Heart right ventricle (tissue), 16 donors: ENCODE measurements around the gene PVR. TPM values are rescaled to one million over a fixed set of nuclear protein-coding genes. Genes with fewer than 3 reads are reported as not detected.
A peak's percentile ranks its signal among the peaks of the same experiment; 100 is the strongest.

ENCODE experiments used
- ATAC-seq, 8 donors: fragments of 200-7000 bp; cut with Tn5 transposase; one replicate each; pipeline ENCODE4 v1.9.1; 2020; ENCODE audit warnings: mild to moderate bottlenecking in 8 of 8, moderate library complexity in 8 of 8, moderate number of reproducible peaks in 1 of 8
- DNase-seq, 2 donors: peaks; one replicate each; pipeline ENCODE4 v3.0.0-alpha.2; 2020
- H3K27ac ChIP-seq, 10 donors: fragments of 200-600 bp; sonication (generic) in 2 of 10; one replicate each; pipeline versions ENCODE4 v1.5.0 to v1.8.0; 2020 to 2022; ENCODE audit warnings: mild to moderate bottlenecking in 3 of 10
- H3K27me3 ChIP-seq, 7 donors: fragments of 200-600 bp; one replicate each; pipeline ENCODE4 v1.8.0; 2021 to 2022; ENCODE audit warnings: mild to moderate bottlenecking in 2 of 7
- H3K36me3 ChIP-seq, 9 donors: fragments of 200-600 bp; sonication (generic) in 1 of 9; one replicate each; pipeline versions ENCODE4 v1.5.0 to v1.8.0; 2020 to 2022; ENCODE audit warnings: mild to moderate bottlenecking in 2 of 9
- H3K4me1 ChIP-seq, 9 donors: fragments of 200-600 bp; sonication (generic) in 1 of 9; one replicate each; pipeline versions ENCODE4 v1.5.0 to v1.8.0; 2020 to 2022; ENCODE audit warnings: mild to moderate bottlenecking in 4 of 9
- H3K4me3 ChIP-seq, 10 donors: fragments of 200-600 bp; sonication (generic) in 2 of 10; one replicate each; pipeline versions ENCODE4 v1.5.0 to v1.8.0; 2020 to 2022; ENCODE audit warnings: mild to moderate bottlenecking in 7 of 10, moderate library complexity in 2 of 10
- H3K9me3 ChIP-seq, 11 donors: fragments of 200-600 bp in 10 of 11; sonication (generic) in 2 of 11; one replicate each; pipeline versions ENCODE4 v1.5.0 to v1.8.0; 2013 to 2022; ENCODE audit warnings: mild to moderate bottlenecking in 2 of 11, control low read depth in 1 of 11, moderate library complexity in 1 of 11
- CTCF ChIP-seq, 9 donors: fragments of 200-600 bp; sonication (generic) in 2 of 9; IDR thresholded peaks; one replicate each; pipeline versions ENCODE4 v1.5.0 to v1.8.0; 2021 to 2022; ENCODE audit warnings: antibody characterized with exemption in 9 of 9, mild to moderate bottlenecking in 5 of 9, moderate library complexity in 1 of 9
- WGBS, 2 donors: extraction: QIAGEN DNeasy Blood & Tissue Kit; methylation state at CpG; one replicate each; pipeline ENCODE4 v1.1.7; 2013; ENCODE audit warnings: inconsistent platforms in 1 of 2; 5-methylcytosine and 5-hydroxymethylcytosine counted together
- intact Hi-C, 10 donors: fragments of 100-400 bp; cut with DNase I; formaldehyde crosslinking; loops; one replicate each; pipeline versions ENCODE4 v1.11.1 to v1.14.2; 2022
- polyA plus RNA-seq, 2 donors: library from polyadenylated mRNA; stranded (reverse); fragments of 200-250 nt; gene quantifications; one replicate each; pipeline ENCODE4 v1.2.3, GENCODE V29; 2013
- total RNA-seq, 10 donors: library from RNA; stranded (reverse); fragmentation: NEBNext Ultra II Directional in 3 of 10; extraction: Animal tissue kit (Norgen Biotek cat#: 25700) in 3 of 10; gene quantifications; one replicate each; pipeline versions ENCODE4 v1.2.1 to v1.2.4, GENCODE V29; 2021 to 2023
- donor health status: Arrhythmogenic right ventricular cardiomyopathy.
- donor health status: ischemic (EF 13 %, LVEDD 7.1; RV severe dilation, severe dysfunction).
- donor health status: healthy with polysubstance abuse.
- donor health status: DM: no; HTN: yes; CAD: no.
- donor health status: DM: no; HTN: no; CAD: no.
- donor health status: ischemic (EF 25% LVEDD 6.9; RV normal size, moderate dysfunction).
- donor health status: ischemic (EF 25% LVEDD 5.7; RV mildly dilated, moderate dysfunction).
- donor health status: healthy.
- donor health status: DM: yes; HTN: yes; CAD: no.
- donor health status: Ischemic cardiomyopathy.
- donor health status: ischemic (EF 35%, LVEDD 5.7; RV mildly dilated, moderate dysfunction).
- donor health status: nonischemic (EF 11% LVEDD 7.7; RV severe dilation, severe dysfunction).
- donor health status: DM: yes; HTN: yes; CAD: no.
- donor health status: PGD.
- donor health status: ischemic (EF 29% LVEDD 5.4; RV normal size, mild dysfunction).
- donor health status: nonischemic (EF 23%, LVEDD 6.1; RV moderate dilation, normal function).

The PVR gene
- total and polyA plus RNA-seq, 12 donors: 38.3 to 108 (median 43.4) TPM

- Histone ChIP-seq H3K4me3 (no peak overlapping the region), H3K4me1 (no peaks in the 10 kb centered on the region), H3K36me3 (peaks cover 0 to 67% (median 42%) of the 10 kb centered on the region in 9 donors), H3K27ac (no peak overlapping the region), H3K9me3 (no peaks in the 10 kb centered on the region), H3K27me3 (no peaks in the 10 kb centered on the region)
- no peak for DNase-seq
- WGBS, 2 donors: 70 to 77% methylated on average over 7 of the region's 7 CpGs
- ATAC-seq: no peak
- intact Hi-C loops: no loop called here
- no peak for TF ChIP-seq CTCF (IDR thresholded peaks at IDR 0.05)
Observed at GRCh38 chr19:44662691-44663385, 19.1 kb downstream of the PVR start.

- 95 to 97% methylated on average over 5 of the region's 5 CpGs for WGBS, 2 donors
- no peaks in the 10 kb centered on the region for H3K4me1 ChIP-seq
- no peaks in the 10 kb centered on the region for H3K27me3 ChIP-seq
- H3K36me3 ChIP-seq: peaks cover 0 to 55% (median 30%) of the 10 kb centered on the region in 9 donors
- intact Hi-C loops: no loop called here
- no peak overlapping the region for H3K4me3 ChIP-seq
- no peak for TF ChIP-seq CTCF (IDR thresholded peaks at IDR 0.05)
- no peak overlapping the region for H3K27ac ChIP-seq
- ATAC-seq: no peak
- no peak for DNase-seq
- no peaks in the 10 kb centered on the region for H3K9me3 ChIP-seq
Observed at GRCh38 chr19:44663996-44664395, 20.3 kb downstream of the PVR start.

- intact Hi-C loops: no loop called here
- Histone ChIP-seq H3K36me3 (peaks cover 0 to 45% (median 21%) of the 10 kb centered on the region in 9 donors), H3K9me3 (no peaks in the 10 kb centered on the region), H3K4me1 (no peaks in the 10 kb centered on the region), H3K4me3 (no peak overlapping the region), H3K27ac (no peak overlapping the region), H3K27me3 (no peaks in the 10 kb centered on the region)
- WGBS, 2 donors: 91 to 92% methylated on average over 10 of the region's 10 CpGs
- peak in 1 of 8 donors; percentile 4 for ATAC-seq
- no peak for TF ChIP-seq CTCF (IDR thresholded peaks at IDR 0.05)
- DNase-seq: no peak
Observed at GRCh38 chr19:44664976-44665375, 21.3 kb downstream of the PVR start.

- DNase-seq (no peak), ATAC-seq (no peak)
- Histone ChIP-seq H3K4me1 (no peaks in the 10 kb centered on the region), H3K4me3 (no peak overlapping the region), H3K9me3 (no peaks in the 10 kb centered on the region), H3K27ac (no peak overlapping the region), H3K36me3 (peaks cover 0 to 25% (median 11%) of the 10 kb centered on the region in 9 donors), H3K27me3 (no peaks in the 10 kb centered on the region)
- intact Hi-C loops: no loop called here
- TF ChIP-seq CTCF (IDR thresholded peaks at IDR 0.05): no peak
- 79 to 85% methylated on average over 7 of the region's 7 CpGs for WGBS, 2 donors
Observed at GRCh38 chr19:44666852-44667556, 23.3 kb downstream of the PVR start.
